Measurements from ENCODE around the gene GOLGA8J.
"Not testable (repeated sequence)": the region's sequence is repeated elsewhere in the genome, so short reads cannot be mapped to it uniquely, and the experiment has no call there.

GOLGA8J gene

GRCh38 chr15:30134751-30135150 is 52.0 kb downstream of the GOLGA8J start, which contains the start of gene GOLGA8T:
TSS of gene GOLGA8T (plus strand) at chr15:30135051. CDS start at chr15:30135149, 98 bp downstream.
- not testable (repeated sequence) for H3K4me3 ChIP-seq (ENCODE audit: low read depth, low read length)
